Activated naive CD4-positive, alpha-beta T cell treated with anti-CD3 and anti-CD28 coated beads, Interleukin-2, amount 50 U/mL, for 16 hours (primary cell): ENCODE data around the gene KIR2DL3.

Source experiments
- DNase-seq: peaks from one replicate; pipeline ENCODE4 v3.0.0-alpha.2; 2020

KIR2DL3 gene

GRCh38 chr19:54795758-54796157 is 57.4 kb downstream of the KIR2DL3 start:
- DNase-seq: no peak
